ENCODE measurements around the gene CMSS1. TPM values are rescaled to one million over a fixed set of nuclear protein-coding genes. Genes with fewer than 3 reads are reported as not detected.

CMSS1 gene
- total and polyA plus RNA-seq, 2 of the 13 experiments (the other 11 are each of a cell fraction or from before 2014, with no cell fraction given) = 6.4 to 48.7 TPM

GRCh38 chr3:100087198-100087597, 269.5 kb downstream of the CMSS1 start (continued):
- TF ChIP-seq KIAA2018 (CRISPR knock-in tag; IDR thresholded peaks at IDR 0.05; ENCODE audit: borderline replicate concordance) (no peak), CSRNP1 (CRISPR knock-in tag; IDR thresholded peaks at IDR 0.05) (no peak), THAP9 (CRISPR knock-in tag; IDR thresholded peaks at IDR 0.05; ENCODE audit: borderline replicate concordance) (no peak), TRIM24 (CRISPR knock-in tag; IDR thresholded peaks at IDR 0.05) (no peak), DNMT1 (CRISPR knock-in tag; IDR thresholded peaks at IDR 0.05) (no peak), ZNF614 (CRISPR knock-in tag; IDR thresholded peaks at IDR 0.05; ENCODE audit: borderline replicate concordance) (no peak), POGZ (CRISPR knock-in tag; IDR thresholded peaks at IDR 0.05) (no peak)

Measured in HepG2 (cell line).